Measurements from ENCODE around the gene DNAJC7. TPM values are rescaled to one million over a fixed set of nuclear protein-coding genes. Genes with fewer than 3 reads are reported as not detected.
A peak's percentile ranks its signal among the peaks of the same experiment; 100 is the strongest.

DNAJC7 gene
- total RNA-seq, 1 donor from 2014 or later = 92.5 TPM

DNA sequence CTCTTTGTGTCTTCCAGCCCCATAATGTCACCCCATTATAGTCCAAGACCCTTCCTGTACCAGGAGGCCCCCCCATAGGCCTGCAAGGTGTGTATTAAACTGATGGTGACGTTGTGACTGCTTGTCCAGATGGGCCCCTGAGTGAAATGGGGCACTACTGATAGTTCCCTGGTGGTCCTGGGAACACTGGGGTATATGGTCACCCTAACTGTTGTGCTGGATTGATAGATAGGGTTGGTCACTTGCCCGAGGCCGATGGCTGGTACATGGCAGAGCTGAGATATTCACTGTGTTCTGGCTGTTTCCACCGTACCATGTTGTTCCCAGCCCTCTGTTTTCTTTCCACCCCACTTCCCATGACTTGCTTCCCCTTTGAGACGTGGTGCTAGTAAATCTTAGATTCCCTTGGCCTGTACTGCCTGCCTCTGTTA is 46.3 kb downstream of the DNAJC7 start:
- TF ChIP-seq EZH2phosphoT487 (IDR thresholded peaks at IDR 0.05) = no peak
- TF ChIP-seq EZH2 (IDR thresholded peaks at IDR 0.05) = no peak
- TF ChIP-seq, protein P1, sequence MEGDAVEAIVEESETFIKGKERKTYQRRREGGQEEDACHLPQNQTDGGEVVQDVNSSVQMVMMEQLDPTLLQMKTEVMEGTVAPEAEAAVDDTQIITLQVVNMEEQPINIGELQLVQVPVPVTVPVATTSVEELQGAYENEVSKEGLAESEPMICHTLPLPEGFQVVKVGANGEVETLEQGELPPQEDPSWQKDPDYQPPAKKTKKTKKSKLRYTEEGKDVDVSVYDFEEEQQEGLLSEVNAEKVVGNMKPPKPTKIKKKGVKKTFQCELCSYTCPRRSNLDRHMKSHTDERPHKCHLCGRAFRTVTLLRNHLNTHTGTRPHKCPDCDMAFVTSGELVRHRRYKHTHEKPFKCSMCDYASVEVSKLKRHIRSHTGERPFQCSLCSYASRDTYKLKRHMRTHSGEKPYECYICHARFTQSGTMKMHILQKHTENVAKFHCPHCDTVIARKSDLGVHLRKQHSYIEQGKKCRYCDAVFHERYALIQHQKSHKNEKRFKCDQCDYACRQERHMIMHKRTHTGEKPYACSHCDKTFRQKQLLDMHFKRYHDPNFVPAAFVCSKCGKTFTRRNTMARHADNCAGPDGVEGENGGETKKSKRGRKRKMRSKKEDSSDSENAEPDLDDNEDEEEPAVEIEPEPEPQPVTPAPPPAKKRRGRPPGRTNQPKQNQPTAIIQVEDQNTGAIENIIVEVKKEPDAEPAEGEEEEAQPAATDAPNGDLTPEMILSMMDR (IDR thresholded peaks at IDR 0.05) = no peak
- H3K27ac Mint-ChIP-seq = no peak overlapping the region

DNA sequence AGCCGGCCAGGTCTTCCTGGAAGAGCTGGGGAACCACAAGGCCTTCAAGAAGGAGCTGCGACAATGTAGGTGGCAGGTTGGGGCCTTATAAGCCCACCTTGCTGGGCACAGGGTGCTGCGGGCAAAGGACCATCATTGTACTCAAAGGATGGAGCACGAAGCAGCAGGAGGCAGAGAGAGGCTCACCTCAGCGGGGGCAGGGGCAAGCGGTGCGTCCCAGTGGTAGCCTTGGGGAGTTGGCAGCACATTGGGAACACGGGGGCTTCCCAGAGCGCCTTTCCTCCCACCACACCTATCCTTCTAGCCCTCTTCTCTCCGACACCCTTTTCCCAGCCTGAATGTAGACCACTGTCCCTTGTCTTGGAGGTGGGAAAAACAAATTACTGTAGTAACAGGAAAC is 48.6 kb downstream of the DNAJC7 start:
- Histone ChIP-seq H4K20me1 (ENCODE audit: low read depth) (peaks cover 33% of the 10 kb centered on the region), H3K27me3 (no peaks in the 10 kb centered on the region), H3K36me3 (no peaks in the 10 kb centered on the region), H3K4me1 (peaks cover 13% of the 10 kb centered on the region), H3K4me2 (no peak overlapping the region), H3F3A (ENCODE audit: low read depth) (peaks cover 36% of the 10 kb centered on the region), H3K9ac (no peak overlapping the region), H2AFZ (replicated peaks) (no peak overlapping the region), H3K27ac (no peak overlapping the region), H3K4me3 (no peak overlapping the region), H3K9me3 (ENCODE audit: low read depth) (no peaks in the 10 kb centered on the region), H3K79me2 (ENCODE audit: low read depth) (peaks cover 47% of the 10 kb centered on the region)
- H3K36me3 Mint-ChIP-seq = peaks cover 20% of the 10 kb centered on the region
- peak overlapping the region; percentile 59 for H3K4me3 Mint-ChIP-seq
- peaks cover 10% of the 10 kb centered on the region for H3K27me3 Mint-ChIP-seq (ENCODE audit: insufficient read depth, low read depth)
- no peak overlapping the region for H3K27ac Mint-ChIP-seq
- no peaks in the 10 kb centered on the region for H3K9me3 Mint-ChIP-seq
- no peak for DNase-seq (ENCODE audit: low spot score)
- peaks cover 20% of the 10 kb centered on the region for H3K4me1 Mint-ChIP-seq
- TF ChIP-seq, protein P1 (IDR thresholded peaks at IDR 0.05) = no peak
- no peak for TF ChIP-seq EZH2phosphoT487 (IDR thresholded peaks at IDR 0.05)
- no peak for TF ChIP-seq EZH2 (IDR thresholded peaks at IDR 0.05)

More for the DNA sequence above, 46.3 kb downstream of the DNAJC7 start:
- H3F3A ChIP-seq (ENCODE audit: low read depth) = peaks cover 23% of the 10 kb centered on the region
- Mint-ChIP-seq H3K27me3 (ENCODE audit: insufficient read depth, low read depth) (peaks cover 2% of the 10 kb centered on the region), H3K4me3 (no peak overlapping the region), H3K4me1 (peaks cover 10% of the 10 kb centered on the region), H3K36me3 (peaks cover 24% of the 10 kb centered on the region), H3K9me3 (no peaks in the 10 kb centered on the region)
- no peak overlapping the region for H3K27ac ChIP-seq
- peaks cover 47% of the 10 kb centered on the region for H3K79me2 ChIP-seq (ENCODE audit: low read depth)
- no peak overlapping the region for H3K4me2 ChIP-seq
- H3K27me3 ChIP-seq = no peaks in the 10 kb centered on the region
- no peaks in the 10 kb centered on the region for H3K9me3 ChIP-seq (ENCODE audit: low read depth)
- H3K36me3 ChIP-seq = no peaks in the 10 kb centered on the region
- H4K20me1 ChIP-seq (ENCODE audit: low read depth) = peaks cover 39% of the 10 kb centered on the region
- H3K9ac ChIP-seq = no peak overlapping the region
- H2AFZ ChIP-seq (replicated peaks) = no peak overlapping the region
- DNase-seq (ENCODE audit: low spot score) = no peak
- peaks cover 10% of the 10 kb centered on the region for H3K4me1 ChIP-seq
- no peak overlapping the region for H3K4me3 ChIP-seq

DNA sequence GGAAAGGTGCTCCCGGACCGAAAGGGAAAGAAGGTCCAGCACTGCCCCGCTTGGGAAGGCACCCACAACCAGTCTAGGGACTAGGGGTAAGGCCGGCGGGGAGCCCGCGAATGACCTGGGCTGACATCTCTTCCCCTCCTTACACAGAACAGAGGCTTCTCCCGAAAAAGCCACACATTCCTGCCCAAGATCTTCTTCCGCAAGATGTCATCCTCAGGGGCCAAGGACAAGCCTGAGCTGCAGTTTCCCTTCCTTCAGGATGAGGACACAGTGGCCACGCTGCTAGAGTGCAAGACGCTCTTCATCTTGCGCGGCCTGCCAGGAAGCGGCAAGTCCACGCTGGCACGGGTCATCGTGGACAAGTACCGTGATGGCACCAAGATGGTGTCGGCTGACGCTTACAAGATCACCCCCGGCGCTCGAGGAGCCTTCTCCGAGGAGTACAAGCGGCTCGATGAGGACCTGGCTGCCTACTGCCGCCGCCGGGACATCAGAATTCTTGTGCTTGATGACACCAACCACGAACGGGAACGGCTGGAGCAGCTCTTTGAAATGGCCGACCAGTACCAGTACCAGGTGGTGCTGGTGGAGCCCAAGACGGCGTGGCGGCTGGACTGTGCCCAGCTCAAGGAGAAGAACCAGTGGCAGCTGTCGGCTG is 49.2 kb downstream of the DNAJC7 start:
- Histone ChIP-seq H3F3A (ENCODE audit: low read depth) (peaks cover 36% of the 10 kb centered on the region), H3K9ac (no peak overlapping the region), H2AFZ (replicated peaks) (no peak overlapping the region), H4K20me1 (ENCODE audit: low read depth) (peaks cover 29% of the 10 kb centered on the region), H3K9me3 (ENCODE audit: low read depth) (no peaks in the 10 kb centered on the region), H3K79me2 (ENCODE audit: low read depth) (peaks cover 47% of the 10 kb centered on the region), H3K4me1 (peaks cover 13% of the 10 kb centered on the region), H3K27me3 (no peaks in the 10 kb centered on the region), H3K36me3 (no peaks in the 10 kb centered on the region), H3K27ac (peak overlapping the region; percentile 20), H3K4me2 (peak overlapping the region; percentile 91), H3K4me3 (peak overlapping the region; percentile 100)
- Mint-ChIP-seq H3K4me1 (peaks cover 23% of the 10 kb centered on the region), H3K4me3 (peak overlapping the region; percentile 84), H3K9me3 (no peaks in the 10 kb centered on the region), H3K27me3 (ENCODE audit: insufficient read depth, low read depth) (peaks cover 10% of the 10 kb centered on the region), H3K36me3 (peaks cover 20% of the 10 kb centered on the region), H3K27ac (peak overlapping the region; percentile 66)
- TF ChIP-seq EZH2phosphoT487 (IDR thresholded peaks at IDR 0.05) = no peak
- TF ChIP-seq EZH2 (IDR thresholded peaks at IDR 0.05) = no peak
- TF ChIP-seq, protein P1 (IDR thresholded peaks at IDR 0.05) = no peak
- peak; percentile 13 for DNase-seq (ENCODE audit: low spot score)

Measured in neural progenitor cell (in vitro differentiated cells).